Thyroid gland (tissue), 4 donors: ENCODE measurements around the gene MLXIPL.
"Not testable (repeated sequence)": the region's sequence is repeated elsewhere in the genome, so short reads cannot be mapped to it uniquely, and the experiment has no call there.

Source experiments
- CTCF ChIP-seq, 6 experiments: fragments of 200-600 bp in 3 of 6; fragments of 450-650 bp in 3 of 6; sonication (generic) in 3 of 6; IDR thresholded peaks; one replicate each; pipeline ENCODE4 v1.5.1; 2016 to 2019; ENCODE audit warnings: antibody characterized with exemption in 6 of 6, mild to moderate bottlenecking in 2 of 6, inconsistent platforms in 1 of 6, moderate library complexity in 1 of 6
- POLR2A ChIP-seq, 2 donors: fragments of 450-650 bp; IDR thresholded peaks; one replicate each; pipeline ENCODE4 v1.6.1; 2017; ENCODE audit warnings: antibody characterized with exemption in 2 of 2, mild to moderate bottlenecking in 2 of 2, moderate library complexity in 1 of 2

DNA sequence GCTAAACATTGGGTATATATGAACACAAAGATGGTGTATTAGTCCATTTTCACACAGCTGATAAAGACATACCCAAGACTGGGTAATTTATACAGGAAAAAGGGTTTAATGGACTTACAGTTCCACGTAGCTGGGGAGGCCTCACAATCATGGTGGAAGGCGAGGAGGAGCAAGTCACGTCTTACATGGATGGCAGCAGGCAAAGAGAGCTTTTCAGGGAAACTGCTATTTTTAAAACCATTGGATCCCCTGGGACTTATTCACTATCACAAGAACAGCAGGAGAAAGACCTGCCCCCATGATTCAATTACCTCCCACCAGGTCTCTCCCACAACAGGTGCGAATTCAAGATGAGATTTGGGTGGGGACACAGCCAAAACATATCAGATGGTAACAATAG, 31.0 kb upstream of the MLXIPL start:
- not testable (repeated sequence) for TF ChIP-seq CTCF, POLR2A (IDR thresholded peaks at IDR 0.05)
